IMR-90 (cell line): ENCODE results near the gene MANSC1. TPM values are rescaled to one million over a fixed set of nuclear protein-coding genes. Genes with fewer than 3 reads are reported as not detected.

ENCODE experiments used
- ATAC-seq: fragments of 200-7000 bp; cut with Tn5 transposase; 2 replicates; pipeline ENCODE4 v1.9.1; 2020; ENCODE audit warnings: low read depth, mild to moderate bottlenecking, moderate library complexity
- BruUV-seq: library from RNA; stranded (reverse); fragments of 400-500 nt; replicated peaks from 2 replicates; lab custom pipeline; 2021; lab: Mats Ljungman, UMichigan
- CTCF ChIA-PET: fragments of 300-600 bp; formaldehyde crosslinking; extraction: SDS; loops from one replicate; lab custom pipeline; 2021; ENCODE audit warnings: antibody characterized with exemption; lab: Yijun Ruan, JAX
- POLR2A ChIA-PET: fragments of 300-600 bp; sonication (Branson Sonifier 250); formaldehyde crosslinking; loops from one replicate; lab custom pipeline; 2022; ENCODE audit warnings: antibody characterized with exemption; ENCODE audit not compliant: unreplicated experiment; lab: Charles Lee
- DNase-seq: peaks from one replicate; pipeline ENCODE4 v3.0.0; 2013
- H2AFZ ChIP-seq: replicated peaks from 2 replicates; pipeline ENCODE3; 2013; ENCODE audit warnings: low read length, mild to moderate bottlenecking; ENCODE audit not compliant: poor library complexity
- H2AK5ac ChIP-seq: 2 replicates; pipeline ENCODE4 v1.6.1; 2013; ENCODE audit warnings: low read depth, low read length, inconsistent platforms
- H2AK9ac ChIP-seq: replicated peaks from 2 replicates; pipeline ENCODE3; 2013; ENCODE audit warnings: mild to moderate bottlenecking, low read depth, low read length, moderate library complexity; ENCODE audit not compliant: poor library complexity
- H2BK120ac ChIP-seq: 2 replicates; pipeline ENCODE4 v1.6.1; 2013; ENCODE audit warnings: low read depth, low read length, inconsistent platforms
- H2BK15ac ChIP-seq: 3 replicates; pipeline ENCODE4 v1.6.1; 2013; ENCODE audit warnings: low read depth, low read length, inconsistent platforms
- H2BK20ac ChIP-seq: 2 replicates; pipeline ENCODE4 v1.6.1; 2013; ENCODE audit warnings: low read depth, mild to moderate bottlenecking, inconsistent platforms, low read length, moderate library complexity
- H2BK5ac ChIP-seq: 2 replicates; pipeline ENCODE4 v1.6.1; 2013; ENCODE audit warnings: mild to moderate bottlenecking, low read depth, low read length, inconsistent platforms; ENCODE audit not compliant: poor library complexity, severe bottlenecking
- H3K14ac ChIP-seq: replicated peaks from 2 replicates; pipeline ENCODE4 v1.6.1; 2013; ENCODE audit warnings: low read depth, low read length, inconsistent platforms
- H3K18ac ChIP-seq: 2 replicates; pipeline ENCODE4 v1.6.1; 2013; ENCODE audit warnings: low read depth, low read length, control low read depth
- H3K23ac ChIP-seq: 2 replicates; pipeline ENCODE4 v1.6.1; 2013; ENCODE audit warnings: low read depth, low read length, inconsistent platforms
- H3K27ac ChIP-seq: 2 replicates; pipeline ENCODE4 v1.5.1; 2013; ENCODE audit warnings: mild to moderate bottlenecking, control low read depth, low read length; ENCODE audit not compliant: insufficient read depth
- H3K27me3 ChIP-seq: 2 replicates; pipeline ENCODE4 v1.6.1; 2013; ENCODE audit warnings: low read length; ENCODE audit not compliant: control insufficient read depth, insufficient read depth
- H3K36me3 ChIP-seq: 2 replicates; pipeline ENCODE4 v1.6.1; 2013; ENCODE audit warnings: low read length, mixed read lengths; ENCODE audit not compliant: control insufficient read depth, insufficient read depth
- H3K4ac ChIP-seq: 2 replicates; pipeline ENCODE4 v1.6.1; 2013; ENCODE audit warnings: low read depth, low read length, inconsistent platforms
- H3K4me1 ChIP-seq: 2 replicates; pipeline ENCODE4 v1.6.1; 2013; ENCODE audit warnings: low read length, mixed read lengths; ENCODE audit not compliant: control insufficient read depth, insufficient read depth
- H3K4me2 ChIP-seq: 2 replicates; pipeline ENCODE4 v1.6.1; 2013; ENCODE audit warnings: low read depth, mild to moderate bottlenecking, control low read depth, low read length, moderate library complexity
- H3K4me3 ChIP-seq: 2 replicates; pipeline ENCODE4 v1.5.1; 2013; ENCODE audit warnings: low read depth, mild to moderate bottlenecking, control low read depth, low read length, moderate library complexity; ENCODE audit not compliant: insufficient read depth
- H3K56ac ChIP-seq: 2 replicates; pipeline ENCODE4 v1.6.1; 2013; ENCODE audit warnings: low read length, inconsistent platforms; ENCODE audit not compliant: insufficient read depth; ENCODE audit errors: extremely low read depth
- H3K79me1 ChIP-seq, 2 experiments: 2 replicates each; pipeline ENCODE4 v1.6.1; 2013; ENCODE audit warnings: low read length in 2 of 2, inconsistent platforms in 1 of 2, low read depth in 1 of 2
- H3K9ac ChIP-seq: 2 replicates; pipeline ENCODE4 v1.6.1; 2013; ENCODE audit warnings: low read depth, low read length, control low read depth
- H3K9me1 ChIP-seq: 2 replicates; pipeline ENCODE4 v1.6.1; 2013; ENCODE audit warnings: low read length, inconsistent platforms; ENCODE audit not compliant: insufficient read depth
- H3K9me3 ChIP-seq: 2 replicates; pipeline ENCODE4 v1.6.1; 2013; ENCODE audit warnings: low read length; ENCODE audit not compliant: control insufficient read depth, insufficient read depth
- H4K20me1 ChIP-seq: 2 replicates; pipeline ENCODE4 v1.6.1; 2013; ENCODE audit warnings: low read length, inconsistent platforms; ENCODE audit not compliant: insufficient read depth
- H4K5ac ChIP-seq: 2 replicates; pipeline ENCODE4 v1.6.1; 2013; ENCODE audit warnings: mild to moderate bottlenecking, low read depth, low read length, control low read depth
- H4K8ac ChIP-seq, 2 experiments: 2 replicates each; pipeline ENCODE4 v1.6.1; 2013; ENCODE audit warnings: low read depth in 2 of 2, low read length in 2 of 2, control low read depth in 1 of 2, inconsistent platforms in 1 of 2
- H4K91ac ChIP-seq: 2 replicates; pipeline ENCODE4 v1.6.1; 2013; ENCODE audit warnings: low read depth, low read length, inconsistent platforms; ENCODE audit not compliant: insufficient read depth
- ELK1 ChIP-seq: fragments of 150-350 bp; IDR thresholded peaks from 2 replicates; pipeline ENCODE4 v1.6.1; 2016; ENCODE audit warnings: low read depth, mild to moderate bottlenecking, low read length, moderate library complexity, borderline replicate concordance
- MAFK ChIP-seq: IDR thresholded peaks from 2 replicates; pipeline ENCODE4 v1.6.1; 2012; ENCODE audit warnings: low read depth, low read length, improper control_type of control experiment
- NFE2L2 ChIP-seq: fragments of 150-350 bp; IDR thresholded peaks from 2 replicates; pipeline ENCODE4 v1.6.1; 2016; ENCODE audit warnings: low read depth, mild to moderate bottlenecking, low read length
- WGBS, 2 experiments: methylation state at CpG; one replicate each; pipeline versions ENCODE4 v1.1.5 to v1.1.7; 2013; ENCODE audit warnings: missing lambda C conversion rate in 2 of 2; ENCODE audit not compliant: insufficient read length in 1 of 2; ENCODE audit errors: extremely low coverage in 2 of 2; 5-methylcytosine and 5-hydroxymethylcytosine counted together
- dilution Hi-C: fragments of 300-500 bp; cut with HindIII; formaldehyde crosslinking; loops from one replicate; pipeline ENCODE4 v1.14.3; 2018; ENCODE audit warnings: low sequenced_read_pairs; ENCODE audit not compliant: unreplicated experiment
- in situ Hi-C: fragments of 300-500 bp; cut with MboI; formaldehyde crosslinking; loops from 3 replicates; pipeline ENCODE4 v1.14.3; 2019; ENCODE audit warnings: low sequenced_read_pairs, inconsistent platforms, mixed read lengths
- intact Hi-C: fragments of 100-400 bp; cut with micrococcal nuclease; formaldehyde crosslinking; loops from 2 replicates; pipeline ENCODE4 v1.10.0; 2022
- polyA plus RNA-seq, 3 experiments: library from polyadenylated mRNA; depleted of rRNA; stranded (reverse); fragments of >200 nt; gene quantifications; 2 replicates each; pipeline ENCODE4 v1.2.3, GENCODE V29; 2012; ENCODE audit warnings: low replicate concordance in 1 of 3
- total RNA-seq: library from RNA; depleted of rRNA; stranded (reverse); fragments of >200 nt; gene quantifications from 2 replicates; pipeline ENCODE4 v1.2.3, GENCODE V29; 2012

Gene MANSC1
- total and polyA plus RNA-seq, 2 of the 4 experiments (the other 2 are of a cell fraction) = 1.1 to 2.2 TPM

DNA sequence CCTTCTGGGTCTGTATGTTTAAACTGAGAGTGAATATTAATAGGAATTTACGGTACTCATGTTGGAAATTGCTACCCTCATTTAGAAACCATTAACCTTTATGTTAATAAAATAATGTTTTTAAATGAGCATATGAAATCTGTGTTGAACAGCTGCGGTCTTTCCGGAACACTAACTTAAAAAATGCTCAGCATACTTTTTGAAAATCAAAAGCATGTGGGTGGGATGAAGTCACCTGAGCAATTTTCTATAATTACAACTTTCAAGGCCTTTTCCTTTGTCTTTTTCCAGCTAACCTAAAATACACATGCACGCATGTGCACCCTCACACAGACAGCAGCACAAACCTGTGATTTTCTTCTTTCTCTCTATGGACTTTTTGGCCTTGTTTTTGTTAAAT is 46.7 kb upstream of the MANSC1 start:
- in situ Hi-C loops (loop anchor here (10.0 kb wide), 1 partner anchor 168 kb away; the partner anchor contains the start of gene DUSP16), dilution Hi-C loops (no loop called here), intact Hi-C loops (loop anchor here (5.0 kb wide), 1 partner anchor 111 kb away; no protein-coding TSS in a partner anchor)
- H3K79me1 ChIP-seq = peaks cover 0 to 17% of the 10 kb centered on the region in 2 experiments; a peak in 2 of 4 replicates
- no peak overlapping the region for H2AK9ac ChIP-seq
- POLR2A ChIA-PET = no interaction called here
- no peak overlapping the region for H3K27ac ChIP-seq
- CTCF ChIA-PET = no interaction called here
- no peaks in the 10 kb centered on the region for H3K27me3 ChIP-seq
- H3K9me3 ChIP-seq = no peaks in the 10 kb centered on the region
- no peak overlapping the region for H2AFZ ChIP-seq
- H3K56ac ChIP-seq = no peak overlapping the region
- no peak overlapping the region for H3K9ac ChIP-seq
- no peak overlapping the region for H2AK5ac ChIP-seq
- H2BK15ac ChIP-seq = no peak overlapping the region
- no CpG with 5 or more reads among the region's 4 CpGs for WGBS, 2 experiments
- H3K23ac ChIP-seq = no peak overlapping the region
- DNase-seq = no peak
- H2BK120ac ChIP-seq = no peak overlapping the region
- no peak overlapping the region for H4K91ac ChIP-seq
- H2BK20ac ChIP-seq = no peak overlapping the region
- H3K4ac ChIP-seq = no peak overlapping the region
- H3K4me3 ChIP-seq = no peak overlapping the region
- H3K14ac ChIP-seq = no peak overlapping the region
- no peak for ATAC-seq
- peaks cover 8% of the 10 kb centered on the region for H3K4me1 ChIP-seq
- H2BK5ac ChIP-seq = no peak overlapping the region
- TF ChIP-seq NFE2L2 (no peak), MAFK (no peak), ELK1 (no peak)
- H3K9me1 ChIP-seq = peaks cover 10% of the 10 kb centered on the region
- H4K5ac ChIP-seq = no peak overlapping the region
- H4K8ac ChIP-seq = no peak overlapping the region
- H3K36me3 ChIP-seq = no peaks in the 10 kb centered on the region
- H3K18ac ChIP-seq = no peak overlapping the region
- H3K4me2 ChIP-seq = no peak overlapping the region
- BruUV-seq = no TSS peak
- no peaks in the 10 kb centered on the region for H4K20me1 ChIP-seq
